OCI-M2 (cell line): Measurements from ENCODE around the gene USP12.

ENCODE experiments used
- DNase-seq: peaks from one replicate; lab custom pipeline; 2025; ENCODE audit not compliant: unreplicated experiment; lab: John Stamatoyannopoulos, UW

USP12 gene

GRCh38 chr13:27038323-27038722 is 133.3 kb downstream of the USP12 start:
- DNase-seq: no peak

- no peak for DNase-seq
Measured at GRCh38 chr13:27037571-27037970, 134.0 kb downstream of the USP12 start.

DNA sequence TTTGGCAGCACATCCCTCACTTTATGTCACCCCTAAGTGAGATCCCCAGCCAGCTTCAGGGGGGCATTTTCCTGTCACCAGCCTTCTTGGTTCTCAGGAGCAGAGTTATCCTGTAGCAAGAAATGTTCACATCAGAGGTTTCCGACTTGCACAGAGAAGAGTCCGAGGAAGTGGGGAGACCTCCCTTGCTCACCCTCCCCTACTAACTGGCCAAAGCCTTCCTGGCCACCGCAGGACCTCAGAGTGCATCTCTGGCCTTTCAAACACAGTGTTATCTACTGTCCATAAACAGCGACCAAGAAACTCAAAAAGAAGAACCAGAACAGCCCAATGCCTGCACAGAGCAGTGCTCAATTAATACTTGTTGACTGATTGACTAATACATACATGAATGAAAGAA is 134.4 kb downstream of the USP12 start:
- no peak for DNase-seq

GRCh38 chr13:27036236-27036981 is 135.2 kb downstream of the USP12 start:
- DNase-seq: no peak

DNA sequence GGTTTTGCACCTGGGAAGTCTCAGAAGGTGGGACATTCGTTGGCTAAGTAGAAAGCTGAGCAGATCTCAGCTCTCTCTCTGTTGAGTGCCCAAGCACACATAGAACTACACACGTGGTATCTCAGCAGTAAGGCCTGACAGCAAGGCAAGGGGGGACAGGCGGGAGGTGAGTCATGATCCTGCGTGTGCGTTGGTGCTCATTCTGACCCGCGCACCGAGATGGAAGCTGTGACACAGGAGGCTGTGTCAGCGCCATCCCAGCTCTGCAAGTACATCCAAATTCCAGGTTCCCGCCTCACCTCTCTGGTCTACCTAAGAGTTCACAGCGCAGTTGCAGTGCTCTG is 135.7 kb downstream of the USP12 start:
- DNase-seq: no peak

DNA sequence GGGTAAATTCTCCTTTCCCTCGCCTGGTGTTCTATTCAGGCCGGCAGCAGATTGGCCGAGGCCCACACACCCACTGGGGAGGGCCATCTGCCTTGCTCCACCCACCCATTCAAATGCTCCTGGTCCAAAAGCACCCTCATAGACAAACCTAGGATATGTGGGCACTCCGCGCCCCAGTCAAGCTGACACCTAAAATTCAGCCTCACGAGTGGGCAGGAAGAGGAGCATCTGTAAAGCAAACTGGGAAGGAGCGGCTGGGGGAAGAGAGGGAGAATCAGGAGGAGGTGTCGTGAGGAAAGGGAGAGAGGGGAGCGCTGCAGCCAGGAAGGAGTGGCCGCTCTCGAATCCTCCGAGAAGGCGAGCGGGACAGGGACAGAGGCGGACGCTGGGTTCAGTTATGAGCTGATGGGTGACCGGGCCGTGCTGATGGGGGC is 136.9 kb downstream of the USP12 start:
- DNase-seq: no peak

DNA sequence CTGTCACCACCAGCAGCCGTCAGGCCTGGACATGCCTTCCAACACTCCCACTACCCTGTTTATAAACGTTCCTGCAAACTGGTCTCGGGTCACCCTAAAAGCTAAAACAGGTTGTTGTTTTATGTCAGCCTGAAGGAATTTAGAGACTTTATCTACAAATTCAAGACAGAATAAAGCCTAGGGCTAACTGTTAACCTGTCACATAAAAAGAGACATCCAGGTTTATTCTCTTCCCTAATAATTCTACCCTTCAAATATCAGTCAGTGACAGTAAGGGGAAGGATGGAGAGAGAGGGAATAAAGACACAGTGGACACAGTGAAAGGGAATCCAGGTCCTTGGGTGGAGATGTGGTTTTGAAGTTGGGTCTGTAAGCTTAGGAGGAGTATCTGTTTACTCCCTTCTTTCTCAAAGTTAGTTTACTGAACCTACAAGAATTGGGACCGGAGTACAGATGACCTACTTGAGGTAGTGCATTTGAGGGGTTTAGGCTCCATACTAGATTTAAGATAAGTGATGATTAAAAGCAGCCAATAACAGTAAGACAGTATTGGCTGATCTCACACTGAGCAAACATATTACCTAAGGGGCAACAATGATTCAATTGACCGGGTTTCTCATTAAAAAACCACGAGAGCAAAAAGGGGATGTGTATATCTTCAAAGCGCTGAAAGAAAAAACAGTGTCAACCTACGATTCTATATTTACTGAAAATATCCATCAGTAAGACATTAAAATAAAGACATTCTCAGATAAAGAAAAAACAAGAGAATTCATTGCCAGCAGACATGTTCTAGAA is 142.7 kb downstream of the USP12 start:
- DNase-seq: no peak

DNA sequence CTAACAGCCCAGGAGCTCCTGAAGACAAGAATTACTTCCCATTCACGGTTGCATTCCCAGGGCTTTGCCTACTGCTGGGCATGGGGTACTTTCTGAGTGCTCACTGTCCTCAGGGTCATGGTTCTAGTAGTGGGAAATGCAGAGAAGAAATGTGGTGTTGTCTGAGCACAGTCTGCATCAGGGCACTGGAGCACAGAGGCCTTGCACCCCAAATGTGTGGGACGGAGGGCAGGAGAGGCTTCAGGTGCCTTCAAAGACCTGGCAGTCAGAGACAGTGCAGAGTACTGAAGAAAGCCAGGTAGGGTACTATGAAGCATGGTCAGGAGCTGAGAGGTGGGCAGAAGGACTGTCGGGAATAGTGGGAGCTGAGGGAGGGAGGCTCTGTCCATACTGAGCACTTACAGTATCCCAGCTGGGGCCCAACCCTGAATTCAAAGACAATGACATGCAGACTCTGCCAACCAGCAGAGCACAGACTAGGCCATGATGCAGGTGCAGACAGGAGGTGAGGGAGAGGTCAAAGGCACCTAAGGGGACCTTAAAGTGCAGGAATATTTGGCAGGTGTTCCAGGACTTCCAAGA is 144.4 kb downstream of the USP12 start:
- no peak for DNase-seq

- DNase-seq: no peak
Measured at GRCh38 chr13:27026396-27026795, 145.2 kb downstream of the USP12 start.

GRCh38 chr13:27024776-27025492 is 146.7 kb downstream of the USP12 start:
- DNase-seq: no peak

DNA sequence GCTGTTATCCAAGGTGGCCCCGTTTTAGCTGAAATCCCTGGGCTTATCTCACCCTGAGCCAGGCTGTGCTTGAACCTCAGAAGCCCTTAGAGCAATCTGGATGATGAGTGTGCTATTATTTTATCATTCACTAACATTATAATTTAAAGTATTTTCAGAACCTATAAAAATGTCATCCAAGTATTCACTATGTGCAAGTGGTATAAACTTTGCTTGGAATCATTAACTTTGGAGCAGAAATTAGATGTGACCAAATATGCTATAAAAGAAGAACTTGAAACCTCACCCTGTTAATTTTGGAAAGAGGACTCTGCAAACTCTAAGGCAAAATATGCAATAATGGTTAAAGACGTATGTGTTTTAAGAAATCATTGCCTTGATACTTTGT is 147.5 kb downstream of the USP12 start:
- DNase-seq: no peak

- DNase-seq: no peak
Measured at GRCh38 chr13:27023385-27024073, 148.1 kb downstream of the USP12 start.

GRCh38 chr13:27022571-27023311 is 148.9 kb downstream of the USP12 start:
- peak; percentile 46 for DNase-seq

GRCh38 chr13:27020415-27020814 is 151.2 kb downstream of the USP12 start:
- DNase-seq: no peak

GRCh38 chr13:27018882-27019281 is 152.7 kb downstream of the USP12 start:
- DNase-seq: no peak

DNA sequence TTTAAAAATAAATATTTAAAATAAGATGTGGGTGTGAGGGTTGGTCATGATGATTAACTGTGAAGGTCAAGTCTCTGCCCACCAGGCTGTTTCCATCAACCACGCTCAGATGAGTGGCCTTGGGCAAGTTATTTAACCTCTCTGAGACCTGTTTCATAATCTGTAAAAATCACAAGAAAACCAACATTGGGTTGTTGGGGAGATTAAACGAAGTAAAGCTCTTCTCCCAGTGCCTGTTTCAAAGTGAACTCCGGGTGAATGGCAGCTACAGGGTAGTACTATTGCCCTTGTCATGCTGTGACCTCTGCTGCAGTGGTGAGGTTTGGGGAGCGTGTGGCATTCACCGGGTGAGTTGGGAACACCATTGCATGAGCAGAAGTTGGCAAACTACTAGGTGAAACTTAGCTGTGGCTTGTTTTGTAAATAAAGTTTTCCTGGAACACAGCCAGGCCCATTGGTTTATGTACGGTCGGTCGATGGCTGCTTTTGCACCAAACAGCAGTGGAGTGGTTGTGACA is 153.2 kb downstream of the USP12 start:
- DNase-seq: no peak

DNA sequence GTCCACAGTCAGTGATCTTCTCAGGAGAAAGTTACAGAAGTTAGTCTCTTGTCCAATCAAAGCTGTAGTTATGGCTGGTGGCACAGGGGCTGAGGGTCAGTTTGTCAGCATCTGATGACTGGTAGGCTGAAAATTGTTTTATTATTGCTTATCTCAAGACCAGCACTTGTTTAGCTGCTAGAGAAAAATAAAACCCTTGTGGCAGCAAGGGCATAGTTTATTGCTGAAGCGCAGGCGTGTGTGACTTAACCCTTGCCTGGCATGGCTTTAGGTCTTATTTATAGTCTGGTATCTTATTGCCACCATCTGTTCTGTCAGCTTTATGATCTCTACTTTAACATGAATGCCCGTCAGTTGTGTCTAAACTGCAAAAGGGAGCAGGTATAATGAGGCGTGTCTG is 154.7 kb downstream of the USP12 start:
- no peak for DNase-seq
